ENCODE results near the gene GPR142.

GRCh38 chr17:74332763-74333283 is 34.5 kb upstream of the GPR142 start:
- no peak for TF ChIP-seq CTCF (IDR thresholded peaks at IDR 0.05)
- no peak for TF ChIP-seq CREM (CRISPR knock-in tag; IDR thresholded peaks at IDR 0.05)
- TF ChIP-seq ZBTB21 (CRISPR knock-in tag; IDR thresholded peaks at IDR 0.05; ENCODE audit: borderline replicate concordance): no peak
- no peak for TF ChIP-seq ATF3 (CRISPR knock-in tag; conservative IDR thresholded peaks at IDR 0.05)
- no peak for TF ChIP-seq TP53 (CRISPR knock-in tag; IDR thresholded peaks at IDR 0.05)
- no peak for TF ChIP-seq NFE2L1 (CRISPR knock-in tag; IDR thresholded peaks at IDR 0.05)
- TF ChIP-seq ARID4B (CRISPR knock-in tag; IDR thresholded peaks at IDR 0.05; ENCODE audit: borderline replicate concordance): no peak
- no peak for TF ChIP-seq SP1 (CRISPR knock-in tag; conservative IDR thresholded peaks at IDR 0.05)
- TF ChIP-seq JUN (CRISPR knock-in tag; IDR thresholded peaks at IDR 0.05): no peak
- no peak for TF ChIP-seq E2F5 (CRISPR knock-in tag; IDR thresholded peaks at IDR 0.05)
- TF ChIP-seq NFYB (CRISPR knock-in tag; conservative IDR thresholded peaks at IDR 0.05; ENCODE audit: low read depth): no peak
- no peak for TF ChIP-seq PRDM15 (CRISPR knock-in tag; IDR thresholded peaks at IDR 0.05)
- no peak for TF ChIP-seq USF2 (CRISPR knock-in tag; IDR thresholded peaks at IDR 0.05)
- TF ChIP-seq ZNF232 (CRISPR knock-in tag; IDR thresholded peaks at IDR 0.05): no peak
